Inflammatory macrophage treated with lipopolysaccharide for 4 hours (primary cell): ENCODE results near the gene ROCK2.
"Not testable (repeated sequence)": the region's sequence is repeated elsewhere in the genome, so short reads cannot be mapped to it uniquely, and the experiment has no call there.

Experiments
- DNase-seq: peaks from one replicate; pipeline ENCODE4 v3.0.0-alpha.2; 2020

Gene ROCK2

GRCh38 chr2:11261564-11261963 lies 82.9 kb downstream of the ROCK2 start:
- not testable (repeated sequence) for DNase-seq

- no peak for DNase-seq
These were observed 83.5 kb downstream of the ROCK2 start for GRCh38 chr2:11260979-11261378.

GRCh38 chr2:11257964-11258363 lies 86.5 kb downstream of the ROCK2 start:
- DNase-seq, result no peak

- no peak for DNase-seq
These were observed 87.4 kb downstream of the ROCK2 start for GRCh38 chr2:11257078-11257477.

GRCh38 chr2:11256166-11256565 lies 88.3 kb downstream of the ROCK2 start:
- DNase-seq, result no peak

GRCh38 chr2:11254100-11254536 lies 90.3 kb downstream of the ROCK2 start:
- DNase-seq, result peak; percentile 71

GRCh38 chr2:11252458-11252857 lies 92.0 kb downstream of the ROCK2 start:
- not testable (repeated sequence) for DNase-seq

- no peak for DNase-seq
These were observed 93.8 kb downstream of the ROCK2 start for GRCh38 chr2:11250400-11251196.

GRCh38 chr2:11245322-11245721 lies 99.1 kb downstream of the ROCK2 start:
- no peak for DNase-seq

- DNase-seq, result no peak
These were observed 100.2 kb downstream of the ROCK2 start for GRCh38 chr2:11244091-11244826.

- no peak for DNase-seq
These were observed 100.9 kb downstream of the ROCK2 start for GRCh38 chr2:11243512-11243911.

GRCh38 chr2:11242542-11243174 lies 101.8 kb downstream of the ROCK2 start:
- DNase-seq, result no peak

- DNase-seq, result no peak
These were observed 102.8 kb downstream of the ROCK2 start for GRCh38 chr2:11241412-11242203.

GRCh38 chr2:11239666-11240462 lies 104.6 kb downstream of the ROCK2 start:
- DNase-seq, result peak; percentile 13

GRCh38 chr2:11239147-11239546 lies 105.3 kb downstream of the ROCK2 start:
- DNase-seq, result peak; percentile 4

GRCh38 chr2:11237122-11237521 lies 107.3 kb downstream of the ROCK2 start:
- DNase-seq, result no peak

- DNase-seq, result no peak
These were observed 108.1 kb downstream of the ROCK2 start for GRCh38 chr2:11236335-11236734.

- no peak for DNase-seq
These were observed 108.9 kb downstream of the ROCK2 start for GRCh38 chr2:11235583-11235982.

- peak; percentile 27 for DNase-seq
These were observed 110.1 kb downstream of the ROCK2 start for GRCh38 chr2:11234309-11234708.

GRCh38 chr2:11231193-11231592 lies 113.2 kb downstream of the ROCK2 start:
- DNase-seq, result not testable (repeated sequence)

- no peak for DNase-seq
These were observed 115.7 kb downstream of the ROCK2 start for GRCh38 chr2:11228692-11229091.

GRCh38 chr2:11227595-11227994 lies 116.8 kb downstream of the ROCK2 start:
- DNase-seq, result no peak
